LNCAP (cell line): ENCODE data around the gene CAPN2.

ENCODE experiments used
- TF ChIP-seq, protein P1 (sequence below): fragments of 450-650 bp; IDR thresholded peaks from 2 replicates; pipeline ENCODE4 v1.5.1; 2017; ENCODE audit warnings: mild to moderate bottlenecking

Gene CAPN2

DNA sequence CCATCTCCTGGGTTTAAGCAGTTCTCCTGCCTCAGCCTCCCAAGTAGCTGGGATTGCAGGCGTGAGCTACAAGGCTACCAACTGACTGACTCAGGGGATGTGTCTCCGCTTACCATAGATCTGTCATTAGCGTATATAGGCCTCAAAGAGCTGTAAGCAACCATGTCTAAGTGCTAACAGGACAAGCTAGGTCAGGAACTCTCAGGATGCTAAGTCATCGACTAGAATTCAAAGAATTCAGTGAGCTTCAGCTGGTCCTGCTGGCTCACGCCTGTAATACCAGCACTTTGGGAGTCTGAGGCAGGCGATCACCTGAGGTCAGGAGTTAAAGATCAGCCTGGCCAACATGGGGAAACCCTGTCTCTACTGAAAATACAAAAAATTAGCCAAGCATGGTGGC is 29.5 kb downstream of the CAPN2 start:
- TF ChIP-seq, protein P1, sequence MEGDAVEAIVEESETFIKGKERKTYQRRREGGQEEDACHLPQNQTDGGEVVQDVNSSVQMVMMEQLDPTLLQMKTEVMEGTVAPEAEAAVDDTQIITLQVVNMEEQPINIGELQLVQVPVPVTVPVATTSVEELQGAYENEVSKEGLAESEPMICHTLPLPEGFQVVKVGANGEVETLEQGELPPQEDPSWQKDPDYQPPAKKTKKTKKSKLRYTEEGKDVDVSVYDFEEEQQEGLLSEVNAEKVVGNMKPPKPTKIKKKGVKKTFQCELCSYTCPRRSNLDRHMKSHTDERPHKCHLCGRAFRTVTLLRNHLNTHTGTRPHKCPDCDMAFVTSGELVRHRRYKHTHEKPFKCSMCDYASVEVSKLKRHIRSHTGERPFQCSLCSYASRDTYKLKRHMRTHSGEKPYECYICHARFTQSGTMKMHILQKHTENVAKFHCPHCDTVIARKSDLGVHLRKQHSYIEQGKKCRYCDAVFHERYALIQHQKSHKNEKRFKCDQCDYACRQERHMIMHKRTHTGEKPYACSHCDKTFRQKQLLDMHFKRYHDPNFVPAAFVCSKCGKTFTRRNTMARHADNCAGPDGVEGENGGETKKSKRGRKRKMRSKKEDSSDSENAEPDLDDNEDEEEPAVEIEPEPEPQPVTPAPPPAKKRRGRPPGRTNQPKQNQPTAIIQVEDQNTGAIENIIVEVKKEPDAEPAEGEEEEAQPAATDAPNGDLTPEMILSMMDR = no peak

DNA sequence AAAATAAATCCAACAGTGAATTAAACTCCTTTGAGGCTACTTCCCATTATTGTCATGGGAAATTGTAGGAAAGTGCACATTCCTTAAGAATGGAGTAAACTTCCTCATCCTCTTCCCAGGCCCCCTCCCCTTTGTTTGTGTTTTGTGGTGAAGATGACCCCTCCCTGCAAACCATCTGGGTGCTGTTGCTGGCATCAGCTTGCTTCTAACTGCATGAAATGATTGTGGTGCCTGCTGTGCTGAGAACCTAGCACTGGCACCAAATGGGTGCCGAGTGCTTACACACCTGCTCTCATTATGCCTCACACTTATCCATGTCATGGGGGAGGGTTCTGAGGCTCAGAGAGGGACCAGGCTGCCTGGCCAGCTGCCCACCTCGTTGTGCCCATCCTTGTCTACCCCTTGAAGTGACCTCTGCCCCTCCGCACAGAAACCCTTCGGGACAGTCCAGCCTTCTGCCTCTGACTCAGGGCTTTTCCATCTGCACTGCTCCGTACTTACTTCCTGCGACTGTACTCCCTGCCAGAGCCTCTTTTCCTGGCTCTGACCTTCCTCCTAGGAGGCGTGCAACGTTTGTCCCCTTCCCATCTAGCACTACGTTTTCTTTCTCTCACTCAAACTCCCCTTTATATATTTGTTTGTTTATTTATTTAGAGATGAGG is 30.6 kb downstream of the CAPN2 start:
- TF ChIP-seq, protein P1 = no peak

DNA sequence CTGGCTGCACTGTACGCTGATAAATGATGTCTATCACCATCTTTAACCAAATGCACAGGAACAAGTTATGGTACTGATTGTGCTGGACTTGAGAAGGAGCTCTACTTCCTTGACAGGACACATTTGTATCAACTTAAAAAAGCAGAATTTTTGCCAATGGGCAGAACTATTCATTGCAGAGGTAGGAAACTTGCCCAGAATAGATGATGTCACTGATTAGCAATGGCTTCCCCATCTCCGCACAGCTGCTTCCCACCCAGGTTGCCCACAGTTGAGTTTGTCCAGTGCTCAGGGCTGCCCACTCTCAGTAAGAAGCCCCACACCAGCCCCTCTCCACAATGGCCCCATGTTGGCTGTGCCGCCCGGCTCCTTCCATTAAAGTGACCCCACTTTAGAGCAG is 33.4 kb downstream of the CAPN2 start:
- TF ChIP-seq, protein P1 = no peak

DNA sequence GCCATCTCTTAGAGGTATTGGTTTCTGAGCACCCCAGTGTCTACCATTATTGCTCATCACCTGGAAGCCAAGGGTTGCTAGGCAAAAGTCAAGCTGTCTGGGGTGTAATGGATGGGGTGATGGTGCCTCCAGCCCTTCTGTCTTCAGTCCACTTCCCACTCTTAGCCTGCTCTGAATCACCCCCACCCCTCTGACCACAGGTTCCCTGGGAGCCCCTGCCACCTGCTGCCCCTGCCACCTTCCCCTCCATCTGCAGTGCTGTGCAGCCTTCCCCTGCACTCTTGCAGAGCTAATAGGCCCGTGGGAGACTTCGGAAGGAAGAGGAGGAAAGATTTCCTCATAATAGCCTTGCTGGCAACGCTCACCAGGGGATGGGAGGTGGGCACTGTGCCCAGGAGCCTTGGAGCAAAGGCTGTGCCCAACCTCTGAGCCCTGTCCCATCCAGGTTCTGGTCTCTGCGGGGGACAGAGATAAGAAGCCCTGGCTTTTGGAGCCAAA is 35.5 kb downstream of the CAPN2 start:
- TF ChIP-seq, protein P1 = no peak

DNA sequence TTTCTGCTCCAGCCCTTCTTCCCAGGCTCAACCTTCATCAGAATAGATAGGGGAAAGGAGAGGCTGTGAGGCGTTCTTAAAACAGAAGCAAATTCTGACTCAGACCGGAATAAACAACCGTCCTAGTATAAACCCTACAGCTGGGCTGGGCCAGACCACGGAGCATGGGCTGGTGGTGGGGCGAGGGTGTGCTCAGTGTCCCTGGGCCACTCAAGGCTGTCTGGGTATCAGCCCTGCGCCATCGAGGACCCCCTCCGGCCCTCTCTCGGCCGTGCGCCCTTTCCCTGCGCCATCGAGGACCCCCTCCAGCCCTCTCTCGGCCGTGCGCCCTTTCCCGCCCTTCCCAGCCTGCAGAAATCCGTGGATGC is 36.0 kb downstream of the CAPN2 start:
- TF ChIP-seq, protein P1 = no peak

DNA sequence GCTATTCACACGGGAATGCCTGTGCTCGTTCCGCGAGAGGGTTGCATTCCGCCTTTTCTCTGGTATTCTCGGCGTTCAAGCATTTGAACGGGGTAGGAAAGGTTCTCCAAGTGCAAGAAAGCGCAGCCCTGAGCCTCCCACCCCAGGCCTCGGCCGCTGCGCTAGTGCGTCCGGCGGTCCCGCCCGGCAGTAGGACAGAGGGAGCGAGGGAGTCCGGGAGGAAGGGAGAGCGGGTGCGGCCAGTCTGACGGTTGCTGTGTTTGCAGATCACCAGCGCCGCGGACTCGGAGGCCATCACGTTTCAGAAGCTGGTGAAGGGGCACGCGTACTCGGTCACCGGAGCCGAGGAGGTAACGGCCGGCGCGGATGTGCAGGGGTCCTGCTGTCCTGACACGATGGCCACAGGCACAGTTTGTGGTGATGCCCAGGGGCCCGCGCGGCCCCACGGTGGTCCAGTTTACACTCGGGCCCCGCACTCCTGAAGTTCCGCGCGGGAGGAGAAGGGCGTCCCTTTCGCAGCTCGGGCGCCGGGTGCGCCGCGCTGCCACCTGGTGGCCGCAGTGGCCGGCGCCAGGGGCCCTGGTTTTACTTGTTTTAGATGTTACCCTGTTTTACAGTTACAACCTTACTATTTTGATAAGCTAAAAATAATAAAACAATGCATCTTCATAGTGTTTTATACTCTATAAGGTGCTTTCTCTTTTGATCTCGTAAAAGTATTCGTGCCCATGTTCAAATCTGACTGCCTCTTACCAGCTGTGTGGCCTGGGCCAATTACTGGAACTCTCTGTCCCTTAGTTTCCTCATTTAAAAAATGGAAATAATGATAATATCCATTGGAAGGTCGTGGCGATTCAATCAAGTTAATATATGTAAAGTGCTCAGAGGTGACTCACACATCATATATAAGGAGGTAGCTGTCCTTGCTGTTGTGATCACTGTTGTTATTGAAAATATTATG is 36.7 kb downstream of the CAPN2 start:
- TF ChIP-seq, protein P1 = peak; percentile 99

DNA sequence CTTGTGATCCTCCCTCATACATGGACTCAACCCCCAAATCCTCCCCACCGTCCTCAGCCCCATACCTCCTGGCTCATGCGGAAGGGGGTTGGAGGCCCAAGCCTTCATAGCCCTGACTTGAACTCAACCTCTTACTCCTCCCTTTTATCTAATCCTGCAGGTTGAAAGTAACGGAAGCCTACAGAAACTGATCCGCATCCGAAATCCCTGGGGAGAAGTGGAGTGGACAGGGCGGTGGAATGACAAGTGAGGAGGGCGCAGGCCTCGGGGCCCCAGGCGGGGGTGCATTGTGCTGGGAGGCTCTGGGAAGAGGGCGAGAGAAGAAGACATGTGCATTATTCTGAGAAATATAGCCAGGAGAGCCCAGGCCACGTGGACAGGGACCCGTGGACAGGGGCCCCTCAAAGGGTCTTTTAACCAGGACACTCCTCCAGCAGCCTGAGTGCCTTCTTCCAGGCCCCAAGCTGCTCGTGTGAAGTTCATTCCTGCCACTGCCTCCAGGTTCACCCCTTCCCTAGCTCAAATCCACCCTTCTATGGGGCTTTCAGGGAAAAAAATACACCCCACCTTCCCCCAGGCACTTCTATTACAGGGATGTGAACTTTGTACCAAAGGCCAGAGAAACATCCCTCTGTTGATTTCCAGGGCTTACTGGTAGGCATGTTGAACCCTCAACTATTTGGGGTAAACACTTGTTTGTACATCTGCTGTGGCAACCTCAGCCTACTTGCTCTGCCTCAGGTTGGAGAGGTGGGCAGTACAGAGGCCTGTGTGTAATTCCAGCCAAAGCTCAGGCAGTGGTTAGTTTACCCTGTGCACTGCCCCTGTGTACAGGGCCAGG is 38.6 kb downstream of the CAPN2 start:
- TF ChIP-seq, protein P1 = no peak
